Hepatocyte (in vitro differentiated cells): ENCODE results near the gene MINK1. TPM values are rescaled to one million over a fixed set of nuclear protein-coding genes. Genes with fewer than 3 reads are reported as not detected.

Experiments used
- DNase-seq: peaks from one replicate; pipeline ENCODE4 v3.0.0-alpha.2; 2016; ENCODE audit warnings: low spot score
- H2AFZ ChIP-seq: fragments of 200-600 bp; sonication (generic); 2 replicates; pipeline ENCODE4 v1.6.0; 2016; ENCODE audit warnings: antibody characterized with exemption, mild to moderate bottlenecking
- H3K27ac ChIP-seq: fragments of 200-600 bp; sonication (generic); 2 replicates; pipeline ENCODE4 v1.5.1; 2016; ENCODE audit warnings: mild to moderate bottlenecking
- H3K27me3 ChIP-seq: fragments of 200-600 bp; sonication (generic); 2 replicates; pipeline ENCODE4 v1.6.1; 2016
- H3K36me3 ChIP-seq: fragments of 200-600 bp; sonication (generic); replicated peaks from 2 replicates; pipeline ENCODE4 v1.5.1; 2016; ENCODE audit warnings: low read depth; ENCODE audit not compliant: insufficient read depth
- H3K4me1 ChIP-seq: fragments of 200-600 bp; sonication (generic); 2 replicates; pipeline ENCODE4 v1.5.1; 2016; ENCODE audit warnings: mild to moderate bottlenecking, moderate library complexity; ENCODE audit not compliant: insufficient read depth
- H3K4me2 ChIP-seq: fragments of 200-600 bp; sonication (generic); 2 replicates; pipeline ENCODE4 v1.6.0; 2016
- H3K4me3 ChIP-seq: fragments of 200-600 bp; sonication (generic); 2 replicates; pipeline ENCODE4 v1.5.1; 2016; ENCODE audit warnings: mild to moderate bottlenecking
- H3K79me2 ChIP-seq: fragments of 200-600 bp; sonication (generic); 2 replicates; pipeline ENCODE4 v1.6.0; 2017; ENCODE audit warnings: mild to moderate bottlenecking
- H3K9me2 ChIP-seq: fragments of 200-600 bp; sonication (generic); replicated peaks from 2 replicates; pipeline ENCODE4 v1.6.0; 2017; ENCODE audit warnings: mild to moderate bottlenecking; ENCODE audit not compliant: insufficient read depth
- H3K9me3 ChIP-seq: fragments of 200-600 bp; sonication (generic); 2 replicates; pipeline ENCODE4 v1.5.1; 2016; ENCODE audit warnings: low read depth, mild to moderate bottlenecking
- H4K20me1 ChIP-seq: fragments of 200-600 bp; sonication (generic); 2 replicates; pipeline ENCODE4 v1.6.0; 2016; ENCODE audit warnings: mild to moderate bottlenecking; ENCODE audit not compliant: insufficient read depth, poor library complexity, severe bottlenecking
- EZH2 ChIP-seq: fragments of 200-600 bp; sonication (generic); IDR thresholded peaks from 2 replicates; pipeline ENCODE4 v1.6.1; 2016; ENCODE audit warnings: antibody characterized with exemption, mild to moderate bottlenecking, borderline replicate concordance
- EZH2phosphoT487 ChIP-seq: fragments of 200-600 bp; sonication (generic); IDR thresholded peaks from one replicate; pipeline ENCODE4 v1.6.1; 2018; ENCODE audit warnings: antibody characterized with exemption, mild to moderate bottlenecking, low read depth, moderate library complexity; ENCODE audit not compliant: unreplicated experiment, severe bottlenecking
- WGBS: methylation state at CpG from one replicate; pipeline ENCODE4 v1.1.6; 2016; ENCODE audit warnings: low lambda C conversion rate; ENCODE audit errors: missing lambda C conversion rate; 5-methylcytosine and 5-hydroxymethylcytosine counted together
- polyA plus RNA-seq: library from polyadenylated mRNA; unstranded; fragments of >200 nt; fragmentation: Nextera tagmentation; extraction: Ambion mirVana; gene quantifications from 2 replicates; pipeline ENCODE4 v1.2.1, GENCODE V29; 2016
- total RNA-seq: library from RNA; depleted of rRNA; stranded (reverse); fragments of >200 nt; gene quantifications from 2 replicates; pipeline ENCODE4 v1.2.3, GENCODE V29; 2014
- TF ChIP-seq, protein P1 (sequence below): fragments of 200-600 bp; sonication (generic); IDR thresholded peaks from 2 replicates; pipeline ENCODE4 v1.5.1; 2016; ENCODE audit warnings: antibody characterized with exemption, mild to moderate bottlenecking; ENCODE audit not compliant: poor library complexity

The MINK1 gene
- total and polyA plus RNA-seq, 2 experiments from 2014 or later = 39.7 to 45.3 TPM

DNA sequence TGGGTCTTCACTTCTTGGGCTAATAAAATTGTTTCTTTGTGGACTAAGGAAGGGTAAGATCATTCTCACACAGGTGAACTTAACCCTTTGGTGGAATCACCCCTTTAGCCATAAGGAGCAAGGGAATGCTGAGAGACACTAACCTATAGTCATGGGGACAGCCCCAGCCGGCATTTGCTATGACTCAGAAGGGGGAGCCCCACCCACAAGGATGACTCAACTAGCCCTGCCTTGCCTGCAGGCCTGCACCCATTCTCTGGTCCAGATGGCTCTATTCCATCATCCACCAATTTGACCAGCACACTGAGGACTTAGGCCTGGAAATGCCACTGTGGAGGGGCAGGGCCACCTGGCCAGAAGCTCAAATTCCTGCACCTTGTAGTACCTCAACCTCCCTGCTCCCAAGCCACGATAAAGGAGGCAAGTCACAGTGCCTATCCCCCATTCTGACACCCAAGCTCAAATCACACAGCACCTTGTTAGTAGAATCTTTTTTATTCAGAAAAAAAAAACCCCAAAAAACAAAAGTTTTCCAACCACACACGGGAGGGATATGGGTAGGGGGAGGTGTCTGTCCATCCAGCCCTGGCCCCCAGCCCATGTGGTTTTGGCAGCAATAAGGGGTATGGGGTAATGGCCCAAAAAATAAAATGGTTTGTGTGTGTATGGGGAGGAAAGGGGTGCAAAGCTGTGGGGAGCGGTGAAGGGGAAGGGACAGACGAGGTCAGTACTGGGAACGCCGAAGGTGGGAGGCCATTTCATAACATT is 112.2 kb downstream of the MINK1 start:
- no peaks in the 10 kb centered on the region for H3K9me3 ChIP-seq
- peaks cover 31% of the 10 kb centered on the region for H3K4me1 ChIP-seq
- H3K36me3 ChIP-seq = no peaks in the 10 kb centered on the region
- WGBS = 70% methylated on average over 7 of the region's 7 CpGs
- no peak overlapping the region for H2AFZ ChIP-seq
- peaks cover 66% of the 10 kb centered on the region for H3K79me2 ChIP-seq
- H3K4me2 ChIP-seq = peak overlapping the region; percentile 86
- TF ChIP-seq EZH2 (no peak), EZH2phosphoT487 (no peak)
- TF ChIP-seq, protein P1, sequence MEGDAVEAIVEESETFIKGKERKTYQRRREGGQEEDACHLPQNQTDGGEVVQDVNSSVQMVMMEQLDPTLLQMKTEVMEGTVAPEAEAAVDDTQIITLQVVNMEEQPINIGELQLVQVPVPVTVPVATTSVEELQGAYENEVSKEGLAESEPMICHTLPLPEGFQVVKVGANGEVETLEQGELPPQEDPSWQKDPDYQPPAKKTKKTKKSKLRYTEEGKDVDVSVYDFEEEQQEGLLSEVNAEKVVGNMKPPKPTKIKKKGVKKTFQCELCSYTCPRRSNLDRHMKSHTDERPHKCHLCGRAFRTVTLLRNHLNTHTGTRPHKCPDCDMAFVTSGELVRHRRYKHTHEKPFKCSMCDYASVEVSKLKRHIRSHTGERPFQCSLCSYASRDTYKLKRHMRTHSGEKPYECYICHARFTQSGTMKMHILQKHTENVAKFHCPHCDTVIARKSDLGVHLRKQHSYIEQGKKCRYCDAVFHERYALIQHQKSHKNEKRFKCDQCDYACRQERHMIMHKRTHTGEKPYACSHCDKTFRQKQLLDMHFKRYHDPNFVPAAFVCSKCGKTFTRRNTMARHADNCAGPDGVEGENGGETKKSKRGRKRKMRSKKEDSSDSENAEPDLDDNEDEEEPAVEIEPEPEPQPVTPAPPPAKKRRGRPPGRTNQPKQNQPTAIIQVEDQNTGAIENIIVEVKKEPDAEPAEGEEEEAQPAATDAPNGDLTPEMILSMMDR = no peak
- peaks cover 21% of the 10 kb centered on the region for H4K20me1 ChIP-seq
- H3K27ac ChIP-seq = peak overlapping the region; percentile 100
- H3K9me2 ChIP-seq = no peaks in the 10 kb centered on the region
- H3K27me3 ChIP-seq = no peaks in the 10 kb centered on the region
- DNase-seq = peak; percentile 82
- H3K4me3 ChIP-seq = no peak overlapping the region

DNA sequence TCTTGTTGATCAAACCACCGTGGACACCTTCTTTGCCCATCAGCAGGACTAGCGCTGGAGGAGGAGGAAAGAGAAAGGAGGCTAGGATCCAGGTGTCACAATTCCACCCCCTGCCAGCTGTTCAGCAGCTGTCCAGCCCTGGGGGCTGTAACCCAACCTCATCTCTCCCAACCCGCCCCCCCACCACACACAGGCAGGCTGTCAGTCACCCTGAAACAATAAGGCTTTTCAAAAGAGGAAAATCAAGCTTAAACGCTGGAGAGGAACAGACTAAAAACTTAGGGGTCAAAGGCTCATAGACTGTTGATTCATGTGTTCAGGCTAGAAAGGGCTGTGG is 112.8 kb downstream of the MINK1 start:
- no peaks in the 10 kb centered on the region for H3K9me2 ChIP-seq
- no peak overlapping the region for H2AFZ ChIP-seq
- TF ChIP-seq EZH2phosphoT487 (no peak), EZH2 (no peak)
- TF ChIP-seq, protein P1 = no peak
- no peaks in the 10 kb centered on the region for H3K9me3 ChIP-seq
- 56% methylated on average over 4 of the region's 4 CpGs for WGBS
- H4K20me1 ChIP-seq = peaks cover 21% of the 10 kb centered on the region
- H3K36me3 ChIP-seq = no peaks in the 10 kb centered on the region
- no peak overlapping the region for H3K4me3 ChIP-seq
- H3K79me2 ChIP-seq = peaks cover 63% of the 10 kb centered on the region
- peak overlapping the region; percentile 100 for H3K27ac ChIP-seq
- DNase-seq = no peak
- H3K27me3 ChIP-seq = no peaks in the 10 kb centered on the region
- H3K4me1 ChIP-seq = peaks cover 36% of the 10 kb centered on the region
- H3K4me2 ChIP-seq = peak overlapping the region; percentile 86

DNA sequence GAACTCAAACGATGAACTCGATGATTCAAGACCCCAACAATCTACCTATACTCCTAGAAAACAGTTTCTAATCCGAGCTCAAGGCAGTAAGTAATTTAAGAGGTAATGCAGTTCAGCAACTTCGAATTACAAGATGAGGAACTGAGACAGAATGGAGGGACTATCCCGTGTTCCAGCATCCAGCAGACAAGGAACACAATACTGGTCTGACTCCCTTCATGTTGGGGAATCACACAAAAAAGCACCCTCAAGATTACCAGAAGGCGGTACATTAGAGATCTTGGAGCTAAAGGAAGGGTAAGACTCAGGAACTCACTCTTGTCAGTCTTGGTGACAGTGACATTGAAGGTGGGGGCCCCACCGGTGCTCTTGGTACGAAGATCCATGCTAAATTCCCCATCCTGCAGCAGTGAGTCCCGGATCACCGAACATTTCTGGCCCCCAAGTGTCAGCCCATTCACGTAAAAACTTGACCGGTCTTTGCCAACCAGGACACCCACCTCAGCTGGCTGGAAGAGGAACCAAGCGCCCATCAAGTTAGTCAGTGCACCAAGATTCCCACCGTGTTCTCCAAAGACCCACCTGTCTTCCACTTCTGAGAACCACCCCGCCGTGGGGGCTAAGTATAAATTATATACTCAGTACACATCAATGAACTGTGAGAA is 113.3 kb downstream of the MINK1 start:
- 63% methylated on average over 16 of the region's 16 CpGs for WGBS
- no peak overlapping the region for H2AFZ ChIP-seq
- H3K36me3 ChIP-seq = no peaks in the 10 kb centered on the region
- H3K9me2 ChIP-seq = no peaks in the 10 kb centered on the region
- no peaks in the 10 kb centered on the region for H3K9me3 ChIP-seq
- H4K20me1 ChIP-seq = peaks cover 21% of the 10 kb centered on the region
- no peak for DNase-seq
- peak overlapping the region; percentile 91 for H3K4me3 ChIP-seq
- H3K27ac ChIP-seq = peak overlapping the region; percentile 100
- H3K4me2 ChIP-seq = peak overlapping the region; percentile 86
- peaks cover 58% of the 10 kb centered on the region for H3K79me2 ChIP-seq
- H3K4me1 ChIP-seq = peaks cover 36% of the 10 kb centered on the region
- no peaks in the 10 kb centered on the region for H3K27me3 ChIP-seq
- TF ChIP-seq, protein P1 = no peak
- no peak for TF ChIP-seq EZH2phosphoT487
- no peak for TF ChIP-seq EZH2
